Stimulated activated naive CD8-positive, alpha-beta T cell treated with anti-CD3 and anti-CD28 coated beads, Interleukin-15, amount 100 ng/mL, for 72 hours (primary cell): ENCODE results near the gene SIK1.
"Not testable (repeated sequence)": the region's sequence is repeated elsewhere in the genome, so short reads cannot be mapped to it uniquely, and the experiment has no call there.

Experiments
- ATAC-seq: fragments of 150-1000 bp; cut with Tn5 transposase; 2 replicates; pipeline ENCODE4 v1.10.0; 2021; ENCODE audit warnings: mild to moderate bottlenecking, moderate library complexity
- DNase-seq, 2 donors: peaks; one replicate each; pipeline ENCODE4 v3.0.0; 2021 to 2022
- H3K27ac Mint-ChIP-seq, 2 donors: one replicate each; pipeline ENCODE4 v1.8.0; 2022; ENCODE audit warnings: mild to moderate bottlenecking in 2 of 2, mixed read lengths in 2 of 2, moderate library complexity in 2 of 2
- H3K27me3 Mint-ChIP-seq: one replicate; pipeline ENCODE4 v1.8.0; 2022; ENCODE audit warnings: mixed read lengths
- H3K4me1 Mint-ChIP-seq: one replicate; pipeline ENCODE4 v1.8.0; 2022; ENCODE audit warnings: mild to moderate bottlenecking, mixed read lengths
- H3K4me3 Mint-ChIP-seq, 2 donors: one replicate each; pipeline ENCODE4 v1.8.0; 2022; ENCODE audit warnings: mild to moderate bottlenecking in 2 of 2, mixed read lengths in 2 of 2, moderate library complexity in 1 of 2
- H3K9me3 Mint-ChIP-seq, 2 donors: one replicate each; pipeline ENCODE4 v1.8.0; 2022; ENCODE audit warnings: mixed read lengths in 2 of 2

Gene SIK1

GRCh38 chr21:43380337-43380736 lies 46.6 kb downstream of the SIK1 start:
- H3K9me3 Mint-ChIP-seq, H3K27me3 Mint-ChIP-seq, H3K4me3 Mint-ChIP-seq, ATAC-seq, H3K4me1 Mint-ChIP-seq, DNase-seq, H3K27ac Mint-ChIP-seq: not testable (repeated sequence)

DNA sequence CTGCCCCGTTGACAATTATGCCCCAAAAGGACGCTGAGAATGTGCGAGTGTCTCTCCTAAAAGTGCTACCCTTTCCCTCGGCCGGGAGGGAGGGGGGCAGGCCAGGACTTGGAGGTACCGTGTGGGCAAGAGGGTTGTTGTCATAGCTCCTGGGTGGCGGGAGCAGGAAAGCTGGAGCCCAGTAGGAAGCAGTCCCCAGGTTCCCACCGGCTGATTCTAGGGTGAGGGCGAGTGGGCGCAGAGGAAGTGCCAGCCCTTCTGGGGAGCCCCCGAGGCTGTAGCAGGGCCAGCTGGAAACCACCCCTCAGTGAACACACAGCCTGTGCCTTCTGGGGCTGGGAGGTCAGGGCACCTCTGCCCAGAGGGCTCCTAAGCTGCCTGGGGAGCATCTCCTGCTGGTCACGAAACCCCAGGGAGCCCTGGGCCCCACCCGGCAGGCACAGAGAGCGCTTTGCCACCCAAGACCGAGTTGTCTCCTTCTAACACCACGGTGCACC lies 47.3 kb downstream of the SIK1 start:
- not testable (repeated sequence) for DNase-seq, H3K4me1 Mint-ChIP-seq, H3K9me3 Mint-ChIP-seq, H3K27ac Mint-ChIP-seq, H3K4me3 Mint-ChIP-seq, ATAC-seq, H3K27me3 Mint-ChIP-seq

GRCh38 chr21:43376478-43376882 lies 50.5 kb downstream of the SIK1 start:
- no peaks in the 10 kb centered on the region for H3K27me3 Mint-ChIP-seq
- no peak overlapping the region for H3K4me3 Mint-ChIP-seq
- H3K27ac Mint-ChIP-seq: no peak overlapping the region
- H3K9me3 Mint-ChIP-seq: no peaks in the 10 kb centered on the region
- no peaks in the 10 kb centered on the region for H3K4me1 Mint-ChIP-seq
- DNase-seq (no peak), ATAC-seq (peak; percentile 25)

DNA sequence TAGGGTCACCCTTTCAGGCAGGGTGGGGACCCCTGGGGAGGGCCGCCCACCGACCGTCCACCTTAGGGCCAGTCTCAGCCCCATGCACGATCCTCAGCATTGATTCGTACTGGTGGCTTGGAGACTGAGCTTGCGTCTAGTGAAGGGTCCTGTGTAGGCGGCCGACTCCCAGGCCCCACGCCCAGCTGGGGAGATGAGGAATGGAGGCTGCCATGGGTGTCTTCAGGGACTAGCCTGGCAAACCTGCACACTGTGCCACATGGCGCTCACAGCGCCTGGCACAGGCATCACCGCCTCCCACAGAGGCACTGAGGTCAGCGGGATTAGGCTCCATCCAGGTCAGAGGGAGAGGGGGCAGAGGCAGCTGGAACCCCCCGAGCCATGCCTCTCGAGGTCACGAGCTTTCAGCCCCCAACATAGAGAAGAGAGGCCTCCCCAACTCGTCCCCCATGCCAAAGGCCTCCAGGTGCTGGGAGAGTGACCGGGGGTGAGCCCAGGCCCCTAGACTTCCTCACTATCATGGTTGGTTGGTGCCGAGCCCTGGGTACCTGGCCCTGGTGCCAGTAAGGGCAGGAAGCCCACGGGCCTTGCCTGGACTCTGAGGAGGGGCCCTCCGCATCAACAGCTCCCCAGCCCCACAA lies 51.0 kb downstream of the SIK1 start:
- no peak for ATAC-seq
- Mint-ChIP-seq H3K4me3 (no peak overlapping the region), H3K27me3 (no peaks in the 10 kb centered on the region), H3K9me3 (no peaks in the 10 kb centered on the region), H3K27ac (no peak overlapping the region), H3K4me1 (no peaks in the 10 kb centered on the region)
- DNase-seq: no peak

DNA sequence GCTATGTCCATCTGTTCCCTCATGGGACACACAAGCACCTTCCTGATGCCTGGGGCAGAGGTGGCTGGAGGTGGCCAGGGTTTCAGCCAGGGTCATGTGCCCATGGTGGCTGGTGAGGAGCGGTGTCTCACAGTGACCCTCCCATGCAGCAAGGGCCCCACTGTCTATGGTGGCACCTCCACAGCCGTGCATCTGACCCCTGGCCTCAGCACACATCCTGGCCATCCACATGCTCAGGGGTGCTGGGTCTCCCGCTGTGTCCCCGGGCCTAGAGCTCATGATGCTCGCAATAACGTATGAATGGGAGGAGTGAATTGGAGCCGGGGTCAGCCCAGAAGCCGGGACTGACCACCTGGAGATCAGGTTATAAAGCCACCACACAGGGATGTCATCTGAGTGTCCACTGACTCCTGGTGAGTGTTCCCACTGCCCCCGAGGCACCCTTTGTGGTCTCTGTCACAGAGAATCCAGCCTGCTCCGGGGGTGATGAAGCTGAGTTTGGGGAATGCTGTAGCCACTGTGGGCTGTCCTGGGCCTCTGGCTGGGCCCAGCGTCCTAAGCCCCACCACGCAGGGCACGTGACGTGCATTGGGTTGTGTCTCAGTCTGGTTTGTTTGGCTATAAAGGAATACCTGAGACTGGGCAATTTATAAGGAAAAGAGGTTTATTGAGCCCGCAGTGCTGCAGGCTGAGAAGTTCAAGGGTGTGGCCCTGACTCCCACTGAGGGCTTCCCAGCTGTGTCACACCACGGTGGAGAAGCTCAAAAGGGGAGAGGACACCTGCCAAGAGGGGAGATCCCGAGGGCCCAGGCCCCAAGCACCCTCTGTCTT lies 51.7 kb downstream of the SIK1 start:
- no peaks in the 10 kb centered on the region for H3K27me3 Mint-ChIP-seq
- no peaks in the 10 kb centered on the region for H3K9me3 Mint-ChIP-seq
- no peak for DNase-seq
- no peaks in the 10 kb centered on the region for H3K4me1 Mint-ChIP-seq
- no peak overlapping the region for H3K4me3 Mint-ChIP-seq
- no peak for ATAC-seq
- no peak overlapping the region for H3K27ac Mint-ChIP-seq

DNA sequence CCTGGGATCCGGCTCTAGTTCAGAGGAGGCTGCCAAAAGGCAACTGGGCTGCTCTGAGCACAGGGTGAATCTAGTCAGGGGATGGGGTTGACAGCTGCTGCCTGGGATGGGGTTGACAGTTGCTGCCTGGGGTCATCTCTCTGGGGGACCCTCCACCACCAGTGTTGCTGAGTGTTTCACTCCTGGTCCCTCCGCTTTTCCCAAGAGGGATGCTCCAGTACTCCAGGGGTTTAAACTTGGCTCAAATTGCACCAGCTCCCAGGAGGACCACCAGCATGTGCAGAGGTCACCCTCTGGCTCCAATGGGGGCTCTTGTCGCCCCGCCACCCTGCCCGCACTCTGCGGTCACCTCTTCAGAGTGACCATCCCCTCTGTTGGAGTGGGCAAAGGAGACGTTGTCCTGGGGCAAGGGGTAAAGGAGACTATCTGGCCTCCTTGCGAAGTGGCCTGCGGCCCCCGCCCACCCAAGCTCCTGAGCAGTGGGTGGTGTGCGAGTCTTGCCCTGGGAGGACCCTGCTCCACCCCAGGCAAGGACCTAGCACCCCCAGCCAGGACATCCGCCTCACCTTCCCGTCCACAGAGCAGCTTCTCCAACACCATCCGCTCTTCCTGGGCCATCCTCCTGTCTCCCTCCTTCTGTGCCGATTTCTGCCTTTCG lies 52.6 kb downstream of the SIK1 start:
- Mint-ChIP-seq H3K4me3 (no peak overlapping the region), H3K9me3 (no peaks in the 10 kb centered on the region), H3K27me3 (no peaks in the 10 kb centered on the region), H3K27ac (peak overlapping the region in 1 of 2 donors; percentile 54), H3K4me1 (no peaks in the 10 kb centered on the region)
- ATAC-seq: no peak
- no peak for DNase-seq

- ATAC-seq: no peak
- Mint-ChIP-seq H3K4me1 (no peaks in the 10 kb centered on the region), H3K27ac (no peak overlapping the region), H3K9me3 (no peaks in the 10 kb centered on the region), H3K27me3 (no peaks in the 10 kb centered on the region), H3K4me3 (no peak overlapping the region)
- DNase-seq: no peak
Observed at GRCh38 chr21:43373362-43374227, 53.3 kb downstream of the SIK1 start.

DNA sequence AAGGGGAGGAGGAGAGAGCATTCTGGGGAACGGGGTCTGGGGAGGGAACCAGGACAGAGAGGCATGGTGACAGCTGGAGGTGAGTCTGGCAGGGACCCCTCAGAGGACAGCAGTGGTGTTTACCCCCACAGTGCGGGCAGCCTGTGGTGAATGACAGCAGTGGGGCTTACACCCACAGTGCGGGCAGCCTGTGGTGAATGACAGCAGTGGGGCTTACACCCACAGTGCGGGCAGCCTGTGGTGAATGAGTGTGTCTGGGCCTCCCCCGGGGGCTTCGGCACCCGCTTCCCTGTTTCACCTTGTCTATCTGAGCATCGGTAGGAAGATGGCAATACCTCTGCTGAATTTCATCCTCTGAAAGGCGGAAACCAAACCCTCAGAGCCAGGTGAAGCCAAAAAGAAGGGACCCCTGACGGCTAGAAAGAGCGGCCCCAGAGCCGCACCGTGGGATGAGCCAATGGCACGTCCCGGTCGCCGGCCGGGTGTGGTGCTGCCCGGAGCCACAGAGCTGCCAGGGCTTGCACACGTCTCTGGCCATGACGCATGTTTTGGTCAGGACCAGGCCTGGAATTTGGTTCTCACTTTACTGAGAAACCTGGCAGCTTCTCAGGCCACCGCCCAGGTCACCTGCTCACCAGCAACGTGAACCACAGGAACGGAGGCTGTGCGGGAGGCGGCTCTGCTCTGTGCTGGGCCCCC lies 54.1 kb downstream of the SIK1 start:
- DNase-seq: no peak
- H3K4me3 Mint-ChIP-seq: no peak overlapping the region
- no peaks in the 10 kb centered on the region for H3K9me3 Mint-ChIP-seq
- H3K27me3 Mint-ChIP-seq: no peaks in the 10 kb centered on the region
- H3K4me1 Mint-ChIP-seq: no peaks in the 10 kb centered on the region
- ATAC-seq: no peak
- peak overlapping the region in 1 of 2 donors; percentile 59 for H3K27ac Mint-ChIP-seq

DNA sequence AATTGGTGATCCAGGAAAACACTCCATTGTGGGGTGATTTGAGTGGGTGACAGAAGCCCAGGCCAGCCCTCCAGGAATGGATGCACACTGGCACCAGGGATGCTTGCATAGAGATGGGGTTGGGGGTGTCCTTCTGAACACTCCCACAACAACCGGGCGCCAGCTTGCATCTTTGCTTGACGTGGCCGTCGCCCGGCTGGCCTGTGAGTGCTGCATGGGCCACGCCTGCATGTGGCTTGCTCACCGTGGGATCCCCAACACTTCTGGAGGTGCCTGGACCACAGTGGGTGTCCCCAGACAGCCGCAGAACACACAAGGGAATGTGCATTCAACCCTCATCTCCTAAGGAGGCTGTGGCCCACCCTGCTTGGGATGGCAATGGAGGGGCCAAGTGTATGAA lies 55.1 kb downstream of the SIK1 start:
- no peaks in the 10 kb centered on the region for H3K27me3 Mint-ChIP-seq
- no peak overlapping the region for H3K4me3 Mint-ChIP-seq
- no peak overlapping the region for H3K27ac Mint-ChIP-seq
- no peak for DNase-seq
- ATAC-seq: no peak
- no peaks in the 10 kb centered on the region for H3K4me1 Mint-ChIP-seq
- no peaks in the 10 kb centered on the region for H3K9me3 Mint-ChIP-seq

DNA sequence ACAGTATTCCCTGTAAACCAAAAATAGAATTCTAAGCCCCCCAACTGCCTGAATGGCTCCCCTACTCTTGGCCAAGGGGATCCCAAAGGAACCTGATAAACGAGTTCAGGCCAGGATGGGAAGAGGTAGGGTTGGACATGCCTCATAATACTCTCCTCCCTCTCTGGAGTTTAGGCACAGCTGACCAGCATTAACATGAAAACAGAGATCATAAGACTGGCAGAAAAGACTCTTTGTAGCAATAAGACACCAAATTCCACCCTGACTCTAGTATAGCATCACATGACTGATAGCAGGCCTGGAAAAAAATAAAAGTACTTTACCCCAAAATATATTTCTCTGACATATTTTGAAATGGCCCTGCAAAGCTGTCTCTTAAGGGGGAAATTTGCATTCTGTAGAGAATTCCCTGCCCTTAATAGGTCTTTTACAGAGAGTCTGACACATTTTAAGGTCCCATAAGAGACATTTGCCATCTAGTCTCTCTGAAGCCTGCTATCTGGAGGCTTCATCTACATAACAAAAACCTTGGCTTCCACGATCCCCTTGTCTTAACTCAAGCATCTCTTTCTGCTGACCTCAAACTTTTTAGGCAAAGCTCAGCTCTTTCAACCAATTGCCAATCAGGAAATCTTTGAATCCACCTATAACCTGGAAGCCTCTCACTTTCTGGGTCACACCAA lies 55.9 kb downstream of the SIK1 start:
- H3K27me3 Mint-ChIP-seq: no peaks in the 10 kb centered on the region
- no peaks in the 10 kb centered on the region for H3K4me1 Mint-ChIP-seq
- H3K4me3 Mint-ChIP-seq: no peak overlapping the region
- no peak for ATAC-seq
- H3K9me3 Mint-ChIP-seq: no peaks in the 10 kb centered on the region
- peak overlapping the region in 1 of 2 donors; percentile 19 for H3K27ac Mint-ChIP-seq
- DNase-seq: no peak

DNA sequence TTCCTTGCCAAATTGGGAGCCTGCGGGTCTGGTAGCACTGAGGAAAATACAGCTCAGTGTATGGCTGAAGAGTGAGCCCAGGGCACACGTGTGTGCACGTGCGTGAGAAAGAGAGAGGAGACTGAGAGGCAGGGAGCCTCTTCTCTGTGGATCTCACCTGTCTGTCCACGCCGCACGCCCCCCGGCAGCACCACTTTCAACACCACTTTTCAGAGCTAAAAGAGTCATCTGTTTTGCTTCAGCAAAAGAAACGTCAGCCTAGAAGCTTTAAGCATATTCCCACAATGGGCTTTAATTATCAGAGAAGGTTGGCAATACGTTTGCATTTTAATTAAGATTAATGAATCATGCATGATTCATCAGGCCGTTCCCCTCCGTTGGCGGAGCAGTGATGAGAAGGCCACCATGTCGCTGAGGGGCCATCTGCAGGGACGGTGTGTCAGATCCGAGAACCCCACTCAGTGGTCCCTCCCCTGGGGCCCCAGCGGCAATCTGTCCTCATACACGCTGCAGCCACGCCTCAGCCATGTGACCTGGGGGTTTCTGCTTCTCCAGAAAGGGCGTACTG lies 56.8 kb downstream of the SIK1 start:
- Mint-ChIP-seq H3K9me3 (no peaks in the 10 kb centered on the region), H3K27ac (no peak overlapping the region), H3K27me3 (no peaks in the 10 kb centered on the region), H3K4me3 (no peak overlapping the region), H3K4me1 (no peaks in the 10 kb centered on the region)
- no peak for ATAC-seq
- DNase-seq: no peak

- no peak overlapping the region for H3K27ac Mint-ChIP-seq
- no peaks in the 10 kb centered on the region for H3K27me3 Mint-ChIP-seq
- H3K4me1 Mint-ChIP-seq: no peaks in the 10 kb centered on the region
- no peak for DNase-seq
- no peak for ATAC-seq
- H3K4me3 Mint-ChIP-seq: no peak overlapping the region
- H3K9me3 Mint-ChIP-seq: no peaks in the 10 kb centered on the region
Observed at GRCh38 chr21:43369596-43370090, 57.3 kb downstream of the SIK1 start.

GRCh38 chr21:43369124-43369523 lies 57.8 kb downstream of the SIK1 start:
- Mint-ChIP-seq H3K4me3 (no peak overlapping the region), H3K27me3 (no peaks in the 10 kb centered on the region), H3K4me1 (no peaks in the 10 kb centered on the region), H3K9me3 (no peaks in the 10 kb centered on the region), H3K27ac (no peak overlapping the region)
- ATAC-seq: no peak
- DNase-seq: no peak

DNA sequence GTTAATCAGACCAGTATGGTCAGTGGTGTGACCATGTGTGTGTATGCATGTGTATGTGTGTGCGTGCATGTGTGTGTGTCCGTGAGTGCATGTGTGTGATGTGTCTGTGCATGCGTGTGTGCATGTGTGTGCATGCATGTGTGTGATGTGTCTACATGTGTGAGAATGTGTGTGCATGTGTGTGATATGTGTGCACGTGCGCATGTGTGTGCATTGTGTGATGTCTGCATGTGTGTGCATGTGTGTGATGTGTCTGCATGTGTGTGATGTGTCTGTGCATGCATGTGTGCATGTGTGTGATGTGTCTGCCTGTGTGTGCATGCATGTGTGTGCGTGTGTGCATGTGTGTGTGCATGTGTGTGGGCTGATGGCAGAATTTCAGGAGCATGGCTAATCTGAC lies 58.2 kb downstream of the SIK1 start:
- no peak for ATAC-seq
- Mint-ChIP-seq H3K4me3 (no peak overlapping the region), H3K4me1 (peaks cover under 1% of the 10 kb centered on the region), H3K27me3 (no peaks in the 10 kb centered on the region), H3K9me3 (no peaks in the 10 kb centered on the region), H3K27ac (no peak overlapping the region)
- no peak for DNase-seq
